ENCODE measurements around the gene OSBP.

GRCh38 chr11:59643390-59643789 lies 27.8 kb upstream of the OSBP start:
- TF ChIP-seq CTCF (IDR thresholded peaks at IDR 0.05; ENCODE audit: insufficient read depth, low read length) (no peak), REST (IDR thresholded peaks at IDR 0.05; ENCODE audit: insufficient replicate concordance, low read depth) (no peak), POLR2AphosphoS5 (IDR thresholded peaks at IDR 0.05; ENCODE audit: low read depth) (no peak), SPI1 (IDR thresholded peaks at IDR 0.05; ENCODE audit: borderline replicate concordance, low read depth) (no peak)
